RWPE1 (cell line): ENCODE measurements around the gene TRPM2.

Source experiments
- CTCF ChIA-PET: fragments of 350-600 bp; sonication (Branson Sonifier 250); formaldehyde crosslinking; extraction: SDS; loops from one replicate; lab custom pipeline; 2021; lab: Yijun Ruan, JAX
- POLR2A ChIA-PET: fragments of 400-600 bp; formaldehyde crosslinking; extraction: SDS; loops from one replicate; lab custom pipeline; 2020; ENCODE audit warnings: antibody characterized with exemption; ENCODE audit not compliant: low non-redundant PET; lab: Yijun Ruan, JAX
- DNase-seq: peaks from one replicate; pipeline ENCODE4 v3.0.0; 2012; ENCODE audit warnings: low spot score
- H3K27ac ChIP-seq: fragments of 450-650 bp; 2 replicates; pipeline ENCODE4 v1.5.1; 2017
- CTCF ChIP-seq: fragments of 450-650 bp; conservative IDR thresholded peaks from 2 replicates; pipeline ENCODE4 v1.5.1; 2017; ENCODE audit warnings: low read depth, mild to moderate bottlenecking

TRPM2 gene

GRCh38 chr21:44423941-44424607 lies 70.7 kb downstream of the TRPM2 start:
- TF ChIP-seq CTCF, result no peak
- CTCF ChIA-PET, result no interaction called here
- no peak for DNase-seq
- no peak overlapping the region for H3K27ac ChIP-seq
- POLR2A ChIA-PET, result no interaction called here

DNA sequence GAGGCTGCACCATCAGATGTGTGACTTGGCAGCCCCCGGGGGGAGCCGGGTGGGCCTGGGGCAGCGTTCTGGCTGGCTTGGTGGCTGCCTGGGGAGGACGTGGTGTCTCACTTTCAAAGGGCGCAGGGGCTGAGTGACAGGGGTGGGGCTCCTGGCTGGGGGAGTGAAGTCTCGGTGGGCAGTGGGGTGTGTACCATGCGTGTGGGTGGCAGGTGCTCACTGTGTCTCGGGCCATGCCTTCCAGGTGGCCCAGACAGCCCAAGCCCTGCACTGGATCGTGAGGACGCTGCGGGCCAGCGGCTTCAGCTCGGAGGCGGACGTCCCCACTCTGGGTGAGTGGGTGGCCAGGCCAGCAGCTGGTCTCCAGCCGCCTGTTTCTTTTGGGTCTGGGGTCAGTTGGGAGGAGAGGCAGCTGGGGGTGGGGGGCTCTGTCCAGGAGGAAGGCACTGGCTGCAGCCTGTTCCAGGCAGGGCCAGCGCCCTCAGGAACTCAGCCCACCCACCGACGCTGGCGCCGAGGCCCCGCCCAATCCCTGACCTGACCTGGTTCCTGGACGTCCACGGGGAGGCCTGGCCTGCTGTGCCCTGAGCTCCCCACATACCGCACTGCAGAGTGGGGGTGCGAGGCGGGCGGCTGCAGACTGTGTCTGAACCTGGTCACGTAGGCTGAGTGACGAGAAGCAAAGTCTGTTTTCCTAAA lies 71.3 kb downstream of the TRPM2 start:
- no peak for DNase-seq
- CTCF ChIA-PET, result no interaction called here

GRCh38 chr21:44425307-44425894 lies 72.0 kb downstream of the TRPM2 start:
- ChIA-PET POLR2A (no interaction called here), CTCF (no interaction called here)
- H3K27ac ChIP-seq, result no peak overlapping the region
- no peak for TF ChIP-seq CTCF
- DNase-seq, result no peak

More for the DNA sequence above, 71.3 kb downstream of the TRPM2 start:
- TF ChIP-seq CTCF, result no peak
- POLR2A ChIA-PET, result no interaction called here
- no peak overlapping the region for H3K27ac ChIP-seq

DNA sequence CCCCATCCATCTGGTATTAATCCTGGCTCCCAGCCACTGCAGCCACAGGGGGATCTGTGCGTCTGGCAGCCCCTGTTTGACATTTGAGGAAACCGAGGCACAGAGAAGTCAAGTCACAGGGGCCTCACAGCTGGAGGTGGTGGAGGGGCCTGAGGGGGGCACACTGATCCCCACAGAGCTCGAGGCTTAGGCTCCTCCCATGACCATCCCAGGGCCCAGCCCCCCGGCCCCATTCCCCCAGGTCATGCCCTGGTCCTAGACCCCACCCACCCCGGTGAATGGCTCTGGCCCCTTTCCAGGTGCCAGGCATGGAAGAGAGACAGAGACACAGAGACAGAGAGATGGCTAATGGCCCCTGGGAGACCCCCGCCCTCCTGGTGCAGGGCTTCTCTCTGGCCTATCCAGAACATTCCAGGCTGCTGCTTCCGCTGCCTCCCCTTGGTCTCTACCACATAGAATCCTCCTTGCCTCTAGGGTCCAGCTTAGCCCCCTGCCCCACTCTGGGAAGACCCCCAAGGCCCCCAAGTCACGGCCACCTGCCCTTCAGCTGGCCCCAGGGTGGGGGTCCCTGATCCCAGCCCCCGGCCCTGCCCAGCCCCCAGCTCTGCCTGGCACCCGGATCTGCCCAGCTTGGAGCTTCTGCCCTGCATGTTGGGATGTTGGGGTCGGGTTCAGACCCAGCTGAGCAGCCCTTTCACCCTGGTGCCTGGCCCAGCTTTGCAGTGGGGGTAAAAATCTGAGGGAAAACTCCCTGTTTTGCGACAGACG lies 72.7 kb downstream of the TRPM2 start:
- CTCF ChIA-PET, result no interaction called here
- no peak for TF ChIP-seq CTCF
- POLR2A ChIA-PET, result no interaction called here
- H3K27ac ChIP-seq, result no peak overlapping the region
- no peak for DNase-seq

DNA sequence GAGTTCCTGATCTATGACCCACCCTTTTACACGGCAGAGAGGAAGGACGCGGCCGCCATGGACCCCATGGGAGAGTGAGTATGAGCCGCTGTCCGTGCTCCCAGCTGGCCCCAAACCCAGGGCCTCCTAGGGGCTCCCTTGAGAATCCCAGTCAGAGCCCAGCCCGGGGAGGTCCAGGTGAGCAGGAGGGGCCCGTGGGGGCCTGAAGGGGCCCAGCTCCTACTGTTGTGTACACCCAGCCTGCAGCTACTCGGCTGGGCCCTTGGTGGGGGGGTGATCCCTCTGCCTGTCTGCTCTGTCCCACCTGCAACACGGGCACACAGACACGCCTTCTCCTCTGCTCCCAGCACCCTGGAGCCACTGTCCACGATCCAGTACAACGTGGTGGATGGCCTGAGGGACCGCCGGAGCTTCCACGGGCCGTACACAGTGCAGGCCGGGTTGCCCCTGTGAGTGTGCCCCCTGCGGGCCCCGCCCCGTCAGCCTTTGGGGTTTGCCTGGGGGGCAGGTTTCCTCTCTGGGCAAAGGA lies 73.3 kb downstream of the TRPM2 start:
- DNase-seq, result no peak
- no peak for TF ChIP-seq CTCF
- CTCF ChIA-PET, result no interaction called here
- H3K27ac ChIP-seq, result no peak overlapping the region
- POLR2A ChIA-PET, result no interaction called here
